IMR-90 (cell line): ENCODE data around the gene MEIS1. TPM values are rescaled to one million over a fixed set of nuclear protein-coding genes. Genes with fewer than 3 reads are reported as not detected.

Source experiments
- ATAC-seq: fragments of 200-7000 bp; cut with Tn5 transposase; 2 replicates; pipeline ENCODE4 v1.9.1; 2020; ENCODE audit warnings: low read depth, mild to moderate bottlenecking, moderate library complexity
- BruUV-seq: library from RNA; stranded (reverse); fragments of 400-500 nt; replicated peaks from 2 replicates; lab custom pipeline; 2021; lab: Mats Ljungman, UMichigan
- CTCF ChIA-PET: fragments of 300-600 bp; formaldehyde crosslinking; extraction: SDS; loops from one replicate; lab custom pipeline; 2021; ENCODE audit warnings: antibody characterized with exemption; lab: Yijun Ruan, JAX
- POLR2A ChIA-PET: fragments of 300-600 bp; sonication (Branson Sonifier 250); formaldehyde crosslinking; loops from one replicate; lab custom pipeline; 2022; ENCODE audit warnings: antibody characterized with exemption; ENCODE audit not compliant: unreplicated experiment; lab: Charles Lee
- DNase-seq: peaks from one replicate; pipeline ENCODE4 v3.0.0; 2013
- H2AFZ ChIP-seq: replicated peaks from 2 replicates; pipeline ENCODE3; 2013; ENCODE audit warnings: low read length, mild to moderate bottlenecking; ENCODE audit not compliant: poor library complexity
- H2AK5ac ChIP-seq: 2 replicates; pipeline ENCODE4 v1.6.1; 2013; ENCODE audit warnings: low read depth, low read length, inconsistent platforms
- H2AK9ac ChIP-seq: replicated peaks from 2 replicates; pipeline ENCODE3; 2013; ENCODE audit warnings: mild to moderate bottlenecking, low read depth, low read length, moderate library complexity; ENCODE audit not compliant: poor library complexity
- H2BK120ac ChIP-seq: 2 replicates; pipeline ENCODE4 v1.6.1; 2013; ENCODE audit warnings: low read depth, low read length, inconsistent platforms
- H2BK15ac ChIP-seq: 3 replicates; pipeline ENCODE4 v1.6.1; 2013; ENCODE audit warnings: low read depth, low read length, inconsistent platforms
- H2BK20ac ChIP-seq: 2 replicates; pipeline ENCODE4 v1.6.1; 2013; ENCODE audit warnings: low read depth, mild to moderate bottlenecking, inconsistent platforms, low read length, moderate library complexity
- H2BK5ac ChIP-seq: 2 replicates; pipeline ENCODE4 v1.6.1; 2013; ENCODE audit warnings: mild to moderate bottlenecking, low read depth, low read length, inconsistent platforms; ENCODE audit not compliant: poor library complexity, severe bottlenecking
- H3K14ac ChIP-seq: replicated peaks from 2 replicates; pipeline ENCODE4 v1.6.1; 2013; ENCODE audit warnings: low read depth, low read length, inconsistent platforms
- H3K18ac ChIP-seq: 2 replicates; pipeline ENCODE4 v1.6.1; 2013; ENCODE audit warnings: low read depth, low read length, control low read depth
- H3K23ac ChIP-seq: 2 replicates; pipeline ENCODE4 v1.6.1; 2013; ENCODE audit warnings: low read depth, low read length, inconsistent platforms
- H3K27ac ChIP-seq: 2 replicates; pipeline ENCODE4 v1.5.1; 2013; ENCODE audit warnings: mild to moderate bottlenecking, control low read depth, low read length; ENCODE audit not compliant: insufficient read depth
- H3K27me3 ChIP-seq: 2 replicates; pipeline ENCODE4 v1.6.1; 2013; ENCODE audit warnings: low read length; ENCODE audit not compliant: control insufficient read depth, insufficient read depth
- H3K36me3 ChIP-seq: 2 replicates; pipeline ENCODE4 v1.6.1; 2013; ENCODE audit warnings: low read length, mixed read lengths; ENCODE audit not compliant: control insufficient read depth, insufficient read depth
- H3K4ac ChIP-seq: 2 replicates; pipeline ENCODE4 v1.6.1; 2013; ENCODE audit warnings: low read depth, low read length, inconsistent platforms
- H3K4me1 ChIP-seq: 2 replicates; pipeline ENCODE4 v1.6.1; 2013; ENCODE audit warnings: low read length, mixed read lengths; ENCODE audit not compliant: control insufficient read depth, insufficient read depth
- H3K4me2 ChIP-seq: 2 replicates; pipeline ENCODE4 v1.6.1; 2013; ENCODE audit warnings: low read depth, mild to moderate bottlenecking, control low read depth, low read length, moderate library complexity
- H3K4me3 ChIP-seq: 2 replicates; pipeline ENCODE4 v1.5.1; 2013; ENCODE audit warnings: low read depth, mild to moderate bottlenecking, control low read depth, low read length, moderate library complexity; ENCODE audit not compliant: insufficient read depth
- H3K56ac ChIP-seq: 2 replicates; pipeline ENCODE4 v1.6.1; 2013; ENCODE audit warnings: low read length, inconsistent platforms; ENCODE audit not compliant: insufficient read depth; ENCODE audit errors: extremely low read depth
- H3K79me1 ChIP-seq, 2 experiments: 2 replicates each; pipeline ENCODE4 v1.6.1; 2013; ENCODE audit warnings: low read length in 2 of 2, inconsistent platforms in 1 of 2, low read depth in 1 of 2
- H3K9ac ChIP-seq: 2 replicates; pipeline ENCODE4 v1.6.1; 2013; ENCODE audit warnings: low read depth, low read length, control low read depth
- H3K9me1 ChIP-seq: 2 replicates; pipeline ENCODE4 v1.6.1; 2013; ENCODE audit warnings: low read length, inconsistent platforms; ENCODE audit not compliant: insufficient read depth
- H3K9me3 ChIP-seq: 2 replicates; pipeline ENCODE4 v1.6.1; 2013; ENCODE audit warnings: low read length; ENCODE audit not compliant: control insufficient read depth, insufficient read depth
- H4K20me1 ChIP-seq: 2 replicates; pipeline ENCODE4 v1.6.1; 2013; ENCODE audit warnings: low read length, inconsistent platforms; ENCODE audit not compliant: insufficient read depth
- H4K5ac ChIP-seq: 2 replicates; pipeline ENCODE4 v1.6.1; 2013; ENCODE audit warnings: mild to moderate bottlenecking, low read depth, low read length, control low read depth
- H4K8ac ChIP-seq, 2 experiments: 2 replicates each; pipeline ENCODE4 v1.6.1; 2013; ENCODE audit warnings: low read depth in 2 of 2, low read length in 2 of 2, control low read depth in 1 of 2, inconsistent platforms in 1 of 2
- H4K91ac ChIP-seq: 2 replicates; pipeline ENCODE4 v1.6.1; 2013; ENCODE audit warnings: low read depth, low read length, inconsistent platforms; ENCODE audit not compliant: insufficient read depth
- CTCF ChIP-seq: conservative IDR thresholded peaks from 2 replicates; pipeline ENCODE4 v1.5.1; 2012; ENCODE audit warnings: mild to moderate bottlenecking, low read depth, low read length, improper control_type of control experiment
- ELK1 ChIP-seq: fragments of 150-350 bp; IDR thresholded peaks from 2 replicates; pipeline ENCODE4 v1.6.1; 2016; ENCODE audit warnings: low read depth, mild to moderate bottlenecking, low read length, moderate library complexity, borderline replicate concordance
- MAFK ChIP-seq: IDR thresholded peaks from 2 replicates; pipeline ENCODE4 v1.6.1; 2012; ENCODE audit warnings: low read depth, low read length, improper control_type of control experiment
- NFE2L2 ChIP-seq: fragments of 150-350 bp; IDR thresholded peaks from 2 replicates; pipeline ENCODE4 v1.6.1; 2016; ENCODE audit warnings: low read depth, mild to moderate bottlenecking, low read length
- SMC3 ChIP-seq: fragments of 150-350 bp; IDR thresholded peaks from 2 replicates; pipeline ENCODE4 v1.6.1; 2016; ENCODE audit warnings: low read depth, mild to moderate bottlenecking, antibody characterized with exemption, low read length, moderate library complexity
- USF2 ChIP-seq: fragments of 150-350 bp; IDR thresholded peaks from 2 replicates; pipeline ENCODE4 v1.6.1; 2017; ENCODE audit warnings: mild to moderate bottlenecking, antibody characterized with exemption, low read length, low read depth
- WGBS, 2 experiments: methylation state at CpG; one replicate each; pipeline versions ENCODE4 v1.1.5 to v1.1.7; 2013; ENCODE audit warnings: missing lambda C conversion rate in 2 of 2; ENCODE audit not compliant: insufficient read length in 1 of 2; ENCODE audit errors: extremely low coverage in 2 of 2; 5-methylcytosine and 5-hydroxymethylcytosine counted together
- dilution Hi-C: fragments of 300-500 bp; cut with HindIII; formaldehyde crosslinking; loops from one replicate; pipeline ENCODE4 v1.14.3; 2018; ENCODE audit warnings: low sequenced_read_pairs; ENCODE audit not compliant: unreplicated experiment
- in situ Hi-C: fragments of 300-500 bp; cut with MboI; formaldehyde crosslinking; loops from 3 replicates; pipeline ENCODE4 v1.14.3; 2019; ENCODE audit warnings: low sequenced_read_pairs, inconsistent platforms, mixed read lengths
- intact Hi-C: fragments of 100-400 bp; cut with micrococcal nuclease; formaldehyde crosslinking; loops from 2 replicates; pipeline ENCODE4 v1.10.0; 2022
- polyA plus RNA-seq, 3 experiments: library from polyadenylated mRNA; depleted of rRNA; stranded (reverse); fragments of >200 nt; gene quantifications; 2 replicates each; pipeline ENCODE4 v1.2.3, GENCODE V29; 2012; ENCODE audit warnings: low replicate concordance in 1 of 3
- total RNA-seq: library from RNA; depleted of rRNA; stranded (reverse); fragments of >200 nt; gene quantifications from 2 replicates; pipeline ENCODE4 v1.2.3, GENCODE V29; 2012

Gene MEIS1
- total and polyA plus RNA-seq, 2 of the 4 experiments (the other 2 are of a cell fraction) = 54.4 to 157 TPM

- no peak for ATAC-seq
- H3K9me1 ChIP-seq = peaks cover 21% of the 10 kb centered on the region
- peaks cover 25% of the 10 kb centered on the region for H3K4me1 ChIP-seq
- no peak overlapping the region for H3K9ac ChIP-seq
- no peak overlapping the region for H4K8ac ChIP-seq
- no peak overlapping the region for H2AK9ac ChIP-seq
- peaks cover 41% of the 10 kb centered on the region for H3K36me3 ChIP-seq
- in situ Hi-C loops (no loop called here), dilution Hi-C loops (no loop called here), intact Hi-C loops (no loop called here)
- no peak overlapping the region for H3K56ac ChIP-seq
- no peak overlapping the region for H2BK5ac ChIP-seq
- no peak overlapping the region for H2AK5ac ChIP-seq
- H3K4me2 ChIP-seq = no peak overlapping the region
- TF ChIP-seq NFE2L2 = no peak
- TF ChIP-seq USF2 = no peak
- no peak for TF ChIP-seq MAFK
- TF ChIP-seq ELK1 = no peak
- no peak for TF ChIP-seq SMC3
- no peak for TF ChIP-seq CTCF
- no peak overlapping the region for H2AFZ ChIP-seq
- peaks cover 5 to 62% of the 10 kb centered on the region in 2 experiments; a peak in 3 of 4 replicates for H3K79me1 ChIP-seq
- no peak overlapping the region for H2BK15ac ChIP-seq
- H4K20me1 ChIP-seq = peaks cover 86% of the 10 kb centered on the region
- H3K4me3 ChIP-seq = no peak overlapping the region
- no peak overlapping the region for H3K4ac ChIP-seq
- DNase-seq = no peak
- no peak overlapping the region for H3K27ac ChIP-seq
- no peak overlapping the region for H2BK120ac ChIP-seq
- CTCF ChIA-PET = no interaction called here
- H3K18ac ChIP-seq = no peak overlapping the region
- H2BK20ac ChIP-seq = no peak overlapping the region
- H4K5ac ChIP-seq = no peak overlapping the region
- 100% methylated on average over 3 of the region's 6 CpGs; no CpG with 5 or more reads in 1 of the 2 experiments for WGBS, 2 experiments
- H3K23ac ChIP-seq = 0 out of 2 replicates have a peak overlapping the region, but pooled peaks have one; percentile 55
- H3K14ac ChIP-seq = no peak overlapping the region
- no peaks in the 10 kb centered on the region for H3K9me3 ChIP-seq
- POLR2A ChIA-PET = no interaction called here
- H3K27me3 ChIP-seq = no peaks in the 10 kb centered on the region
- H4K91ac ChIP-seq = no peak overlapping the region
- no TSS peak for BruUV-seq
Observed at GRCh38 chr2:66457545-66457944, 22.6 kb downstream of the MEIS1 start.
